OCI-LY1 (cell line): ENCODE results near the gene ULK4.

Source experiments
- EZH2 ChIP-seq: fragments of 200-600 bp; sonication (generic), shearing (Covaris generic); IDR thresholded peaks from 2 replicates; pipeline ENCODE4 v1.8.0; 2017; ENCODE audit warnings: borderline replicate concordance, mixed run types, mild to moderate bottlenecking, antibody characterized with exemption, low read length, moderate library complexity, mixed read lengths
- TF ChIP-seq, protein P1 (sequence below): fragments of 200-600 bp; sonication (generic), shearing (Covaris generic); IDR thresholded peaks from 2 replicates; pipeline ENCODE4 v1.5.1; 2017; ENCODE audit warnings: mild to moderate bottlenecking, antibody characterized with exemption, low read length, moderate library complexity, mixed read lengths

DNA sequence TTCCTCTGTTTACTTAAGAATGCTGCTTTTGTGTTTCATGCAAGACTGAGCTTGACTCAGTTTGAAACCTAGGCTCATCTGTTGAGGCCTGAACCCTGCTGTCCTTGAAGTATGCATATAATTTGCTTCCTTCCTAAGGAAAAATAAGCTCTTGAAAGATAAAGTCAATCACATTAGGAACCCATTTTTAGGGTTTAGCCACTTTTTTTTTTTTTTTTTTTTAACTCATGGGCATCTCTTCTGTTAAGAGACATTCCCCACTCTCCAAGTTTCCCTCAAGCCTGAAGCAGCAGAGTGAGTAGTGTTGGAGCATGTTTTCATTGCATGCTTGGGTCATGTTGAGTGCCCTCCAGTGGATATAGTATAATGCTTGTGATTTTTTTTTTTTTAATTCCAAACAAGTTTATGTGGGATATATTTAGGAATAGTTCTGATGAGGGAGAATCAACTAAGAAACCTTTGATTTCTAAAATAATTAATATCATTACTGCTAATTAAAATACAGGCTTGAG, 759.0 kb downstream of the ULK4 start:
- TF ChIP-seq, protein P1, sequence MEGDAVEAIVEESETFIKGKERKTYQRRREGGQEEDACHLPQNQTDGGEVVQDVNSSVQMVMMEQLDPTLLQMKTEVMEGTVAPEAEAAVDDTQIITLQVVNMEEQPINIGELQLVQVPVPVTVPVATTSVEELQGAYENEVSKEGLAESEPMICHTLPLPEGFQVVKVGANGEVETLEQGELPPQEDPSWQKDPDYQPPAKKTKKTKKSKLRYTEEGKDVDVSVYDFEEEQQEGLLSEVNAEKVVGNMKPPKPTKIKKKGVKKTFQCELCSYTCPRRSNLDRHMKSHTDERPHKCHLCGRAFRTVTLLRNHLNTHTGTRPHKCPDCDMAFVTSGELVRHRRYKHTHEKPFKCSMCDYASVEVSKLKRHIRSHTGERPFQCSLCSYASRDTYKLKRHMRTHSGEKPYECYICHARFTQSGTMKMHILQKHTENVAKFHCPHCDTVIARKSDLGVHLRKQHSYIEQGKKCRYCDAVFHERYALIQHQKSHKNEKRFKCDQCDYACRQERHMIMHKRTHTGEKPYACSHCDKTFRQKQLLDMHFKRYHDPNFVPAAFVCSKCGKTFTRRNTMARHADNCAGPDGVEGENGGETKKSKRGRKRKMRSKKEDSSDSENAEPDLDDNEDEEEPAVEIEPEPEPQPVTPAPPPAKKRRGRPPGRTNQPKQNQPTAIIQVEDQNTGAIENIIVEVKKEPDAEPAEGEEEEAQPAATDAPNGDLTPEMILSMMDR = peak; percentile 39; the same call in 1 of the 2 replicates
- no peak for TF ChIP-seq EZH2
